KMS-11 (cell line): ENCODE data around the gene ELOA.

Experiments used
- H2AFZ ChIP-seq: fragments of 200-600 bp; sonication (generic); 2 replicates; pipeline ENCODE4 v1.6.1; 2016; ENCODE audit warnings: antibody characterized with exemption, mixed run types, low read depth
- H3K27ac ChIP-seq: fragments of 200-600 bp; sonication (generic); 2 replicates; pipeline ENCODE4 v1.6.1; 2016; ENCODE audit warnings: mild to moderate bottlenecking, mixed run types
- H3K27me3 ChIP-seq: fragments of 200-600 bp; sonication (generic); 2 replicates; pipeline ENCODE4 v1.6.1; 2017; ENCODE audit warnings: mild to moderate bottlenecking, low read depth, mixed run types, moderate library complexity; ENCODE audit not compliant: insufficient read depth
- H3K36me3 ChIP-seq: fragments of 200-600 bp; sonication (generic); 2 replicates; pipeline ENCODE4 v1.6.1; 2017; ENCODE audit warnings: mild to moderate bottlenecking, mixed run types; ENCODE audit not compliant: insufficient read depth
- H3K4me1 ChIP-seq: fragments of 200-600 bp; sonication (generic); 2 replicates; pipeline ENCODE4 v1.6.1; 2016; ENCODE audit warnings: mild to moderate bottlenecking, low read depth, mixed run types; ENCODE audit not compliant: poor library complexity, severe bottlenecking
- H3K4me2 ChIP-seq: fragments of 200-600 bp; sonication (generic); 2 replicates; pipeline ENCODE4 v1.7.0; 2016; ENCODE audit warnings: mild to moderate bottlenecking, mixed run types
- H3K4me3 ChIP-seq: fragments of 200-600 bp; sonication (generic); IDR thresholded peaks from 2 replicates; pipeline ENCODE4 v1.6.1; 2017; ENCODE audit warnings: low read depth, low read length, mixed read lengths; ENCODE audit not compliant: insufficient read depth
- H3K79me2 ChIP-seq: fragments of 200-600 bp; sonication (generic); 2 replicates; pipeline ENCODE4 v1.6.1; 2016; ENCODE audit warnings: low read depth, mixed run types; ENCODE audit not compliant: insufficient read depth
- H3K9ac ChIP-seq: fragments of 200-600 bp; sonication (generic); 2 replicates; pipeline ENCODE4 v1.6.1; 2016; ENCODE audit warnings: mild to moderate bottlenecking, mixed run types
- H4K20me1 ChIP-seq: fragments of 200-600 bp; sonication (generic); 2 replicates; pipeline ENCODE4 v1.6.1; 2016; ENCODE audit warnings: mild to moderate bottlenecking, mixed run types; ENCODE audit not compliant: insufficient read depth
- CTCF ChIP-seq: fragments of 200-600 bp; sonication (generic); conservative IDR thresholded peaks from 2 replicates; pipeline ENCODE4 v1.6.1; 2017; ENCODE audit warnings: low read depth, mild to moderate bottlenecking, antibody characterized with exemption, low read length, moderate library complexity, mixed read lengths

Gene ELOA

GRCh38 chr1:23772049-23772853 is 29.0 kb downstream of the ELOA start:
- H2AFZ ChIP-seq, result 0 out of 2 replicates have a peak overlapping the region, but pooled peaks have one; percentile 24
- H3K4me3 ChIP-seq, result no peak overlapping the region
- no peaks in the 10 kb centered on the region for H3K79me2 ChIP-seq
- no peaks in the 10 kb centered on the region for H3K36me3 ChIP-seq
- no peak overlapping the region for H3K27ac ChIP-seq
- H3K4me2 ChIP-seq, result peak overlapping the region; percentile 31
- no peak overlapping the region for H3K9ac ChIP-seq
- peaks cover 36% of the 10 kb centered on the region for H3K4me1 ChIP-seq
- peak; percentile 92 for TF ChIP-seq CTCF
- H4K20me1 ChIP-seq, result no peaks in the 10 kb centered on the region
- H3K27me3 ChIP-seq, result no peaks in the 10 kb centered on the region

DNA sequence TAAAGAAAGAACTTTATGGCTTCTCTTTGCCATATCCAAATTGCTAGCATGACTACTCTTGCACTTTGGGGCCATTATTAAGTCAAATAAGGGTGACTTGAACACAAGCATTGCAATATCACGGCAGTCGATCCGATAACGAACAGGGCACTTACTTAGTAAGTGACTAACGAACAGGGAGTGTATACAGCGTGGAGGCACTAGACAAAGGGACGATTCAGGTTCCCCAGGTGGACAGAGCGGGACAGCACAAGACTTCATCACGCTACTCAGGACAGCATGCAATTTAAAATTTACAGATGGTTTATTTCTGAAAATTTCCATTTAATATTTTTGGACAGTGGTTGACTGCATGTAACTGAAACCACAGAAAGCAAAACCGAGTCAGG is 29.6 kb downstream of the ELOA start:
- no peak overlapping the region for H3K4me3 ChIP-seq
- no peak overlapping the region for H3K27ac ChIP-seq
- H3K36me3 ChIP-seq, result no peaks in the 10 kb centered on the region
- no peak for TF ChIP-seq CTCF
- no peak overlapping the region for H3K9ac ChIP-seq
- H2AFZ ChIP-seq, result no peak overlapping the region
- peaks cover 39% of the 10 kb centered on the region for H3K4me1 ChIP-seq
- no peaks in the 10 kb centered on the region for H3K27me3 ChIP-seq
- no peaks in the 10 kb centered on the region for H3K79me2 ChIP-seq
- H3K4me2 ChIP-seq, result no peak overlapping the region; the same call in 1 of the 2 replicates
- H4K20me1 ChIP-seq, result no peaks in the 10 kb centered on the region

DNA sequence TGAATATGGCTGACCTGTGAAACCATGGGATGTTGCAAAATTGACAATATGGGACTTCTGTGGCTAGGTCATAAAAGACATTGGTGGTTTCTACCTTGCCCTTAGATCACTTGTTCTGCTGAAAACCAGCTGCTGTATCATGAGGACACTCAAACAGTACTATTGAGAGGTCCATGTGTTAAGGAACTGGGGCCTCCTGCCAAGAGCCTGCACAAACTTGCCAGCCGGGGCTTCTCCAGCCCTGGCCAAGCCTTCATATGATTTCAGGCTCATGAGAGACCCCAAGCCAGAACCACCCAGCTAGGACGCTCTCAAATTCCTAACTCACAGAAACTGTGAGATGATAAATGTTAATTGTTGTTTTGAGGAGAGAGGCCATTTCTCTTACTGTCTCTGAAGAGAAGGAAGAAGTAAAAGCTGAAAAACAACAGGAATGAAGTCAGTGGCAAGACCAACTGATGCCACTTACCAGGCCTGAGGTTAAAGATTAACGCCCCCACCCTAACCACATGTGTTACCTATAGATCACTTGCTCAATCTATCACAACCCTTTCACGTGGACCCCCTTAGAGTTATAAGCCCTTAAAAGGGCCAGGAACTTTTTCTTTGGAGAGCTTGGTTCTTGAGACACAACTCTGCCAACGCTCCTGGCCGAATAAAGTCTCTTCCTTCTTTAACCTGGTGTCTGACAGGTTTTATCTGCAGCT is 31.1 kb downstream of the ELOA start:
- Histone ChIP-seq H4K20me1 (no peaks in the 10 kb centered on the region), H3K27me3 (no peaks in the 10 kb centered on the region), H3K4me1 (peaks cover 42% of the 10 kb centered on the region), H3K4me2 (no peak overlapping the region), H3K4me3 (no peak overlapping the region), H3K27ac (no peak overlapping the region), H3K79me2 (peaks cover 10% of the 10 kb centered on the region), H3K9ac (no peak overlapping the region), H2AFZ (no peak overlapping the region), H3K36me3 (no peaks in the 10 kb centered on the region)
- no peak for TF ChIP-seq CTCF

DNA sequence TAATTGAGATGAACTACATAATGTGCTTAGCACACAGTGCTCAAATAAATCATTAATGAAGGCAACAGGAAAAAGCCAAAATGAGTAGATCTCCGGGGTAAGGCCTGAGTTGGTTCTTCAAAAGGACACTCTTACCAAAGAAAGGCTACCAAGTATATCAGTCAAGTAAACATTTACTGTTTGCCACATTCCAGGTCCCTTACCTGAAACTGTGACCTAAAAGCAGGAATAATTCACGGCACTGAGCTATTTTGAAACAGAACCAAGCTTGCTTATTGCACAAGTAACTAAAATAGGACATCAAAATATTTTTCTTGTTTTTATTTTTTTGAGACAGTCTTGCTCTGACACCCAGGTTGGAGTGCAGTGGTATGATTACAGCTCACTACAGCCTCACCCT is 32.9 kb downstream of the ELOA start:
- TF ChIP-seq CTCF, result no peak
- no peaks in the 10 kb centered on the region for H4K20me1 ChIP-seq
- H3K4me2 ChIP-seq, result no peak overlapping the region
- H3K27ac ChIP-seq, result no peak overlapping the region
- H3K27me3 ChIP-seq, result no peaks in the 10 kb centered on the region
- H3K4me3 ChIP-seq, result no peak overlapping the region
- H3K79me2 ChIP-seq, result peaks cover 19% of the 10 kb centered on the region
- H3K4me1 ChIP-seq, result peaks cover 53% of the 10 kb centered on the region
- no peak overlapping the region for H3K9ac ChIP-seq
- H2AFZ ChIP-seq, result no peak overlapping the region
- H3K36me3 ChIP-seq, result no peaks in the 10 kb centered on the region
